Ishikawa (cell line): ENCODE measurements around the gene ZSCAN20.

Experiments used
- CEBPB ChIP-seq: IDR thresholded peaks from 2 replicates; pipeline ENCODE4 v1.6.1; 2012
- CREB1 ChIP-seq: IDR thresholded peaks from 2 replicates; pipeline ENCODE4 v1.6.1; 2012; ENCODE audit warnings: low read depth
- EP300 ChIP-seq: IDR thresholded peaks from 2 replicates; pipeline ENCODE4 v1.6.1; 2012; ENCODE audit warnings: borderline replicate concordance
- FOXM1 ChIP-seq: IDR thresholded peaks from 2 replicates; pipeline ENCODE4 v1.6.1; 2012; ENCODE audit warnings: low read depth, borderline replicate concordance
- NFIC ChIP-seq: IDR thresholded peaks from 2 replicates; pipeline ENCODE4 v1.6.1; 2012
- RAD21 ChIP-seq: IDR thresholded peaks from 2 replicates; pipeline ENCODE4 v1.6.1; 2012; ENCODE audit warnings: low read depth
- REST ChIP-seq: IDR thresholded peaks from 2 replicates; pipeline ENCODE4 v1.6.1; 2012; ENCODE audit warnings: low read depth, mild to moderate bottlenecking
- TAF1 ChIP-seq: IDR thresholded peaks from 2 replicates; pipeline ENCODE4 v1.6.1; 2012; ENCODE audit warnings: low read depth, mild to moderate bottlenecking
- TCF12 ChIP-seq: IDR thresholded peaks from 2 replicates; pipeline ENCODE4 v1.6.1; 2012; ENCODE audit warnings: low read depth
- TEAD4 ChIP-seq: IDR thresholded peaks from 2 replicates; pipeline ENCODE4 v1.6.1; 2012
- YY1 ChIP-seq: IDR thresholded peaks from 2 replicates; pipeline ENCODE4 v1.6.1; 2012; ENCODE audit warnings: low read depth
- TF ChIP-seq, protein P1 (sequence below): IDR thresholded peaks from 2 replicates; pipeline ENCODE4 v1.6.1; 2012
- TF ChIP-seq, protein P2 (sequence below): IDR thresholded peaks from 2 replicates; pipeline ENCODE4 v1.6.1; 2012

- no peak for TF ChIP-seq YY1
- TF ChIP-seq FOXM1: no peak
- TF ChIP-seq, protein P1, sequence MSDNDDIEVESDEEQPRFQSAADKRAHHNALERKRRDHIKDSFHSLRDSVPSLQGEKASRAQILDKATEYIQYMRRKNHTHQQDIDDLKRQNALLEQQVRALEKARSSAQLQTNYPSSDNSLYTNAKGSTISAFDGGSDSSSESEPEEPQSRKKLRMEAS: no peak
- no peak for TF ChIP-seq TCF12
- no peak for TF ChIP-seq CEBPB
- no peak for TF ChIP-seq EP300
- no peak for TF ChIP-seq RAD21
- TF ChIP-seq, protein P2, sequence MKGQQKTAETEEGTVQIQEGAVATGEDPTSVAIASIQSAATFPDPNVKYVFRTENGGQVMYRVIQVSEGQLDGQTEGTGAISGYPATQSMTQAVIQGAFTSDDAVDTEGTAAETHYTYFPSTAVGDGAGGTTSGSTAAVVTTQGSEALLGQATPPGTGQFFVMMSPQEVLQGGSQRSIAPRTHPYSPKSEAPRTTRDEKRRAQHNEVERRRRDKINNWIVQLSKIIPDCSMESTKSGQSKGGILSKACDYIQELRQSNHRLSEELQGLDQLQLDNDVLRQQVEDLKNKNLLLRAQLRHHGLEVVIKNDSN: no peak
- no peak for TF ChIP-seq REST
- no peak for TF ChIP-seq NFIC
- no peak for TF ChIP-seq TAF1
- no peak for TF ChIP-seq TEAD4
- no peak for TF ChIP-seq CREB1
Observed at GRCh38 chr1:33446590-33446989, 25.9 kb upstream of the ZSCAN20 start.
